HEK293 (cell line): ENCODE data around the gene PIGO.

Experiments
- MYNN ChIP-seq: fragments of 450-650 bp; formaldehyde crosslinking; IDR thresholded peaks from 2 replicates; pipeline ENCODE4 v1.5.1; 2016; ENCODE audit warnings: missing biosample characterization, missing genetic modification characterization, borderline replicate concordance
- ZNF114 ChIP-seq: fragments of 450-650 bp; formaldehyde crosslinking; IDR thresholded peaks from 2 replicates; pipeline ENCODE4 v1.5.0; 2017; ENCODE audit warnings: missing biosample characterization, missing genetic modification characterization
- TF ChIP-seq, protein P1 (sequence below): fragments of 450-650 bp; formaldehyde crosslinking; IDR thresholded peaks from 2 replicates; pipeline ENCODE4 v1.5.1; 2016; ENCODE audit warnings: missing biosample characterization, missing genetic modification characterization

- no peak for TF ChIP-seq ZNF114 (tag by site-specific recombination)
- TF ChIP-seq, protein P1, sequence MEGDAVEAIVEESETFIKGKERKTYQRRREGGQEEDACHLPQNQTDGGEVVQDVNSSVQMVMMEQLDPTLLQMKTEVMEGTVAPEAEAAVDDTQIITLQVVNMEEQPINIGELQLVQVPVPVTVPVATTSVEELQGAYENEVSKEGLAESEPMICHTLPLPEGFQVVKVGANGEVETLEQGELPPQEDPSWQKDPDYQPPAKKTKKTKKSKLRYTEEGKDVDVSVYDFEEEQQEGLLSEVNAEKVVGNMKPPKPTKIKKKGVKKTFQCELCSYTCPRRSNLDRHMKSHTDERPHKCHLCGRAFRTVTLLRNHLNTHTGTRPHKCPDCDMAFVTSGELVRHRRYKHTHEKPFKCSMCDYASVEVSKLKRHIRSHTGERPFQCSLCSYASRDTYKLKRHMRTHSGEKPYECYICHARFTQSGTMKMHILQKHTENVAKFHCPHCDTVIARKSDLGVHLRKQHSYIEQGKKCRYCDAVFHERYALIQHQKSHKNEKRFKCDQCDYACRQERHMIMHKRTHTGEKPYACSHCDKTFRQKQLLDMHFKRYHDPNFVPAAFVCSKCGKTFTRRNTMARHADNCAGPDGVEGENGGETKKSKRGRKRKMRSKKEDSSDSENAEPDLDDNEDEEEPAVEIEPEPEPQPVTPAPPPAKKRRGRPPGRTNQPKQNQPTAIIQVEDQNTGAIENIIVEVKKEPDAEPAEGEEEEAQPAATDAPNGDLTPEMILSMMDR (tag by site-specific recombination) = no peak
- no peak for TF ChIP-seq MYNN (tag by site-specific recombination)
Measured at GRCh38 chr9:35042081-35042604, 54.2 kb downstream of the PIGO start.
